Thyroid gland (tissue), 4 donors: ENCODE measurements around the gene SLC35G2.
"Not testable (repeated sequence)": the region's sequence is repeated elsewhere in the genome, so short reads cannot be mapped to it uniquely, and the experiment has no call there.

Experiments used
- POLR2A ChIP-seq, 2 donors: fragments of 450-650 bp; IDR thresholded peaks; one replicate each; pipeline ENCODE4 v1.6.1; 2017; ENCODE audit warnings: antibody characterized with exemption in 2 of 2, mild to moderate bottlenecking in 2 of 2, moderate library complexity in 1 of 2
- TF ChIP-seq, protein P1 (sequence below), 6 experiments: fragments of 200-600 bp in 3 of 6; fragments of 450-650 bp in 3 of 6; sonication (generic) in 3 of 6; IDR thresholded peaks; one replicate each; pipeline ENCODE4 v1.5.1; 2016 to 2019; ENCODE audit warnings: antibody characterized with exemption in 6 of 6, mild to moderate bottlenecking in 2 of 6, inconsistent platforms in 1 of 6, moderate library complexity in 1 of 6

DNA sequence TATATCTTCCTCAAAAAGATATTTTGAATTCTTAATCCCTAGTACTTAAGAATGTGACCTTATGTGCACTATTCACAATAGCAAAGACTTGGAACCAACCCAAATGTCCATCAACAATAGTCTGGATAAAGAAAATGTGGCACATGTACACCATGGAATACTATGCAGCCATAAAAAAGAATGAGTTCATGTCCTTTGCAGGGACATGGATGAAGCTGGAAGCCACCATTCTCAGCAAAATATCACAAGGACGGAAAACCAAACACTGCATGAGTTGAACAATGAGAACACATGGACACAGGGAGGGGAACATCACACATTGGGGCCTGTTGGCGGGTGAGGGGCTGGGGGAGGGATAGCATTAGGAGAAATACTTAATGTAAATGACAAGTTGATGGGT, 60.6 kb downstream of the SLC35G2 start:
- TF ChIP-seq, protein P1, sequence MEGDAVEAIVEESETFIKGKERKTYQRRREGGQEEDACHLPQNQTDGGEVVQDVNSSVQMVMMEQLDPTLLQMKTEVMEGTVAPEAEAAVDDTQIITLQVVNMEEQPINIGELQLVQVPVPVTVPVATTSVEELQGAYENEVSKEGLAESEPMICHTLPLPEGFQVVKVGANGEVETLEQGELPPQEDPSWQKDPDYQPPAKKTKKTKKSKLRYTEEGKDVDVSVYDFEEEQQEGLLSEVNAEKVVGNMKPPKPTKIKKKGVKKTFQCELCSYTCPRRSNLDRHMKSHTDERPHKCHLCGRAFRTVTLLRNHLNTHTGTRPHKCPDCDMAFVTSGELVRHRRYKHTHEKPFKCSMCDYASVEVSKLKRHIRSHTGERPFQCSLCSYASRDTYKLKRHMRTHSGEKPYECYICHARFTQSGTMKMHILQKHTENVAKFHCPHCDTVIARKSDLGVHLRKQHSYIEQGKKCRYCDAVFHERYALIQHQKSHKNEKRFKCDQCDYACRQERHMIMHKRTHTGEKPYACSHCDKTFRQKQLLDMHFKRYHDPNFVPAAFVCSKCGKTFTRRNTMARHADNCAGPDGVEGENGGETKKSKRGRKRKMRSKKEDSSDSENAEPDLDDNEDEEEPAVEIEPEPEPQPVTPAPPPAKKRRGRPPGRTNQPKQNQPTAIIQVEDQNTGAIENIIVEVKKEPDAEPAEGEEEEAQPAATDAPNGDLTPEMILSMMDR (IDR thresholded peaks at IDR 0.05) = not testable (repeated sequence)
- not testable (repeated sequence) for TF ChIP-seq POLR2A (IDR thresholded peaks at IDR 0.05)
